Pancreas (tissue), 10 donors: ENCODE measurements around the gene CPEB4. TPM values are rescaled to one million over a fixed set of nuclear protein-coding genes. Genes with fewer than 3 reads are reported as not detected.

Experiments used
- ATAC-seq, 4 donors: fragments of 200-7000 bp; cut with Tn5 transposase; one replicate each; pipeline versions ENCODE4 v1.8.0 to v1.9.1; 2020; ENCODE audit warnings: mild to moderate bottlenecking in 4 of 4, moderate library complexity in 4 of 4
- DNase-seq, 6 donors: peaks; one replicate each; pipeline ENCODE4 v3.0.0-alpha.2; 2020
- FAIRE-seq: peaks from 2 replicates; lab custom pipeline; 2012; peaks lifted over from hg19 to GRCh38; lab: Jason Lieb, UNC
- H3K27ac ChIP-seq, 4 donors: fragments of 200-600 bp; sonication (generic); 1 replicate in 3 of 4; 2 replicates in 1 of 4; pipeline versions ENCODE4 v1.5.0 to v1.8.0; 2020
- H3K27me3 ChIP-seq, 4 donors: fragments of 200-600 bp; one replicate each; pipeline ENCODE4 v1.8.0; 2021
- H3K36me3 ChIP-seq, 3 donors: fragments of 200-600 bp; sonication (generic) in 1 of 3; one replicate each; pipeline versions ENCODE4 v1.5.0 to v1.8.0; 2020 to 2021
- H3K4me1 ChIP-seq, 3 donors: fragments of 200-600 bp; one replicate each; pipeline ENCODE4 v1.8.0; 2021
- H3K4me3 ChIP-seq, 4 donors: fragments of 200-600 bp; sonication (generic) in 2 of 4; one replicate each; pipeline versions ENCODE4 v1.5.0 to v1.8.0; 2020 to 2021
- H3K9me3 ChIP-seq, 4 donors: fragments of 200-600 bp; one replicate each; pipeline ENCODE4 v1.8.0; 2021
- CTCF ChIP-seq, 4 donors: fragments of 200-600 bp; sonication (generic) in 3 of 4; IDR thresholded peaks; one replicate each; pipeline versions ENCODE4 v1.5.0 to v1.8.0; 2021; ENCODE audit warnings: antibody characterized with exemption in 4 of 4
- WGBS, 2 donors: extraction: QIAGEN DNeasy Blood & Tissue Kit; methylation state at CpG; one replicate each; pipeline ENCODE4 v1.1.7; 2013; 5-methylcytosine and 5-hydroxymethylcytosine counted together
- intact Hi-C, 3 donors: fragments of 100-400 bp; cut with DNase I; formaldehyde crosslinking; loops; one replicate each; pipeline versions ENCODE4 v1.11.1 to v1.14.2; 2022
- polyA plus RNA-seq, 2 donors: library from polyadenylated mRNA; stranded (reverse); fragments of 200-250 nt; gene quantifications; one replicate each; pipeline ENCODE4 v1.2.3, GENCODE V29; 2013
- total RNA-seq, 6 donors: library from RNA; stranded (reverse); fragmentation: NEBNext Ultra II Directional in 4 of 6; extraction: Animal tissue kit (Norgen Biotek cat#: 25700) in 4 of 6; gene quantifications; one replicate each; pipeline versions ENCODE4 v1.2.1 to v1.2.4, GENCODE V29; 2021 to 2023
- donor health status: healthy with polysubstance abuse.
- donor health status: DM: no; HTN: no; CAD: no; lungs with moderate emphysema.
- donor health status: DM: no; HTN: no; CAD: no.
- donor health status: control.
- donor health status: control.
- donor health status: Bipolar disorder and iron deficiency.
- donor health status: DM: yes; HTN: yes; CAD: no.
- donor health status: DM: no; HTN: no; CAD: no.
- donor health status: DM: no; HTN: no; CAD: no.
- donor health status: DM: yes; HTN: yes; CAD: no.

The CPEB4 gene
- total and polyA plus RNA-seq, 8 donors = 11.6 to 51.2 (median 26.2) TPM

GRCh38 chr5:173888473-173889131 lies 453 bp downstream of the CPEB4 start:
- Histone ChIP-seq H3K36me3 (no peaks in the 10 kb centered on the region), H3K9me3 (no peaks in the 10 kb centered on the region), H3K4me1 (peaks cover 0 to 18% (median 17%) of the 10 kb centered on the region in 3 donors), H3K4me3 (peak overlapping the region; percentile 43 to 82 (median 71)), H3K27ac (peak overlapping the region; percentile 59 to 97 (median 82)), H3K27me3 (no peaks in the 10 kb centered on the region)
- intact Hi-C loops = no loop called here
- FAIRE-seq (no peak), ATAC-seq (peak in 3 of 4 donors; percentile 3 to 14 (median 12)), DNase-seq (peak; percentile 25 to 80 (median 62))
- 0 to 1% methylated on average over 36 to 37 of the region's 37 CpGs for WGBS, 2 donors
- TF ChIP-seq CTCF (IDR thresholded peaks at IDR 0.05) = no peak

- intact Hi-C loops = loop anchor here in 1 of 3 donors (10.0 kb wide), 1 partner anchor 266 kb away; no protein-coding TSS in a partner anchor
- peak overlapping the region; percentile 2 to 82 (median 71) for H3K4me3 ChIP-seq
- DNase-seq (peak; percentile 25 to 70 (median 50)), ATAC-seq (peak in 3 of 4 donors; percentile 4 to 9 (median 7)), FAIRE-seq (no peak)
- no peak for TF ChIP-seq CTCF (IDR thresholded peaks at IDR 0.05)
- peak overlapping the region in 3 of 4 donors; percentile 59 to 97 (median 89) for H3K27ac ChIP-seq
- H3K27me3 ChIP-seq = no peaks in the 10 kb centered on the region
- peaks cover 4 to 27% (median 19%) of the 10 kb centered on the region in 3 donors for H3K4me1 ChIP-seq
- H3K36me3 ChIP-seq = no peaks in the 10 kb centered on the region
- H3K9me3 ChIP-seq = no peaks in the 10 kb centered on the region
- WGBS, 2 donors = 5 to 8% methylated on average over 19 of the region's 19 CpGs
These were observed 2.2 kb downstream of the CPEB4 start for GRCh38 chr5:173890195-173890991.

- 9 to 16% methylated on average over 3 of the region's 3 CpGs for WGBS, 2 donors
- Histone ChIP-seq H3K27me3 (no peaks in the 10 kb centered on the region), H3K27ac (peak overlapping the region in 3 of 4 donors; percentile 11 to 97 (median 89)), H3K9me3 (no peaks in the 10 kb centered on the region), H3K4me1 (peaks cover 9 to 34% (median 27%) of the 10 kb centered on the region in 3 donors), H3K4me3 (peak overlapping the region; percentile 5 to 82 (median 71)), H3K36me3 (no peaks in the 10 kb centered on the region)
- no peak for TF ChIP-seq CTCF (IDR thresholded peaks at IDR 0.05)
- FAIRE-seq (no peak), ATAC-seq (no peak), DNase-seq (no peak)
- intact Hi-C loops = loop anchor here in 1 of 3 donors (10.0 kb wide), 1 partner anchor 267 kb away; no protein-coding TSS in a partner anchor
These were observed 3.4 kb downstream of the CPEB4 start for GRCh38 chr5:173891308-173892116.

- H3K9me3 ChIP-seq = no peaks in the 10 kb centered on the region
- H3K36me3 ChIP-seq = no peaks in the 10 kb centered on the region
- no peak for TF ChIP-seq CTCF (IDR thresholded peaks at IDR 0.05)
- peak overlapping the region in 2 of 4 donors; percentile 77 to 82 for H3K4me3 ChIP-seq
- H3K27ac ChIP-seq = peak overlapping the region in 1 of 4 donors; percentile 23
- intact Hi-C loops = loop anchor here in 1 of 3 donors (10.0 kb wide), 1 partner anchor 268 kb away; no protein-coding TSS in a partner anchor
- no peaks in the 10 kb centered on the region for H3K27me3 ChIP-seq
- peaks cover 9 to 42% (median 28%) of the 10 kb centered on the region in 3 donors for H3K4me1 ChIP-seq
- no peak for FAIRE-seq
- ATAC-seq = no peak
- 18 to 38% methylated on average over 2 of the region's 2 CpGs for WGBS, 2 donors
- DNase-seq = no peak
These were observed 5.0 kb downstream of the CPEB4 start for GRCh38 chr5:173893192-173893561.
